ENCODE measurements around the gene EME1.
"Not testable (repeated sequence)": the region's sequence is repeated elsewhere in the genome, so short reads cannot be mapped to it uniquely, and the experiment has no call there.

EME1 gene

GRCh38 chr17:50426814-50427787 lies 54.1 kb downstream of the EME1 start:
- peak; percentile 60 for DNase-seq

- DNase-seq = not testable (repeated sequence)
Observed at GRCh38 chr17:50428126-50428525, 55.1 kb downstream of the EME1 start.

- DNase-seq = no peak
Observed at GRCh38 chr17:50428831-50429424, 55.9 kb downstream of the EME1 start.

- no peak for DNase-seq
Observed at GRCh38 chr17:50429793-50430192, 56.8 kb downstream of the EME1 start.

All from activated CD8-positive, alpha-beta memory T cell treated with anti-CD3 and anti-CD28 coated beads, Interleukin-2, amount 50 U/mL, for 48 hours (primary cell).